Measurements from ENCODE around the gene EFHC1. TPM values are rescaled to one million over a fixed set of nuclear protein-coding genes. Genes with fewer than 3 reads are reported as not detected.

EFHC1 gene
- total RNA-seq, 1 experiment from 2014 or later = 44.0 TPM

- Histone ChIP-seq H3K4me1 (ENCODE audit: low read length) (peaks cover 46% of the 10 kb centered on the region), H3K9ac (ENCODE audit: low read length) (peak overlapping the region; percentile 61), H4K20me1 (ENCODE audit: insufficient read depth, low read depth, low read length) (no peaks in the 10 kb centered on the region), H3K79me2 (ENCODE audit: low read length) (peaks cover 53% of the 10 kb centered on the region), H2AFZ (ENCODE audit: low read length) (no peak overlapping the region), H3K27me3 (ENCODE audit: low read length) (no peaks in the 10 kb centered on the region), H3K9me2 (replicated peaks; ENCODE audit: insufficient read depth, low read length) (no peaks in the 10 kb centered on the region), H3K27ac (ENCODE audit: low read length) (peak overlapping the region; percentile 94), H3K4me2 (ENCODE audit: low read depth, low read length, poor library complexity, severe bottlenecking) (peak overlapping the region; percentile 72), H3K4me3 (ENCODE audit: low read length) (peak overlapping the region; percentile 49; the same call in 1 of the 2 replicates), H3K36me3 (ENCODE audit: insufficient read depth, low read length) (no peaks in the 10 kb centered on the region), H3K9me3 (ENCODE audit: low read length) (no peaks in the 10 kb centered on the region)
- DNase-seq = peak; percentile 67
Measured at GRCh38 chr6:52523378-52524142, 103.4 kb downstream of the EFHC1 start.

- Histone ChIP-seq H3K79me2 (ENCODE audit: low read length) (peaks cover 45% of the 10 kb centered on the region), H3K9ac (ENCODE audit: low read length) (peak overlapping the region; percentile 35), H2AFZ (ENCODE audit: low read length) (no peak overlapping the region), H3K36me3 (ENCODE audit: insufficient read depth, low read length) (no peaks in the 10 kb centered on the region), H3K4me3 (ENCODE audit: low read length) (peak overlapping the region; percentile 25; the same call in 1 of the 2 replicates), H3K27ac (ENCODE audit: low read length) (peak overlapping the region; percentile 94), H3K9me2 (replicated peaks; ENCODE audit: insufficient read depth, low read length) (no peaks in the 10 kb centered on the region), H3K9me3 (ENCODE audit: low read length) (no peaks in the 10 kb centered on the region), H3K4me1 (ENCODE audit: low read length) (peaks cover 46% of the 10 kb centered on the region), H3K27me3 (ENCODE audit: low read length) (no peaks in the 10 kb centered on the region), H3K4me2 (ENCODE audit: low read depth, low read length, poor library complexity, severe bottlenecking) (peak overlapping the region; percentile 72), H4K20me1 (ENCODE audit: insufficient read depth, low read depth, low read length) (no peaks in the 10 kb centered on the region)
- DNase-seq = no peak
Measured at GRCh38 chr6:52524918-52525317, 104.8 kb downstream of the EFHC1 start.

- H3K9me3 ChIP-seq (ENCODE audit: low read length) = no peaks in the 10 kb centered on the region
- no peaks in the 10 kb centered on the region for H4K20me1 ChIP-seq (ENCODE audit: insufficient read depth, low read depth, low read length)
- H3K9ac ChIP-seq (ENCODE audit: low read length) = no peak overlapping the region
- H3K27me3 ChIP-seq (ENCODE audit: low read length) = no peaks in the 10 kb centered on the region
- H2AFZ ChIP-seq (ENCODE audit: low read length) = no peak overlapping the region
- no peaks in the 10 kb centered on the region for H3K36me3 ChIP-seq (ENCODE audit: insufficient read depth, low read length)
- no peak overlapping the region for H3K4me2 ChIP-seq (ENCODE audit: low read depth, low read length, poor library complexity, severe bottlenecking)
- H3K9me2 ChIP-seq (replicated peaks; ENCODE audit: insufficient read depth, low read length) = no peaks in the 10 kb centered on the region
- peak overlapping the region; percentile 94 for H3K27ac ChIP-seq (ENCODE audit: low read length)
- DNase-seq = no peak
- no peak overlapping the region for H3K4me3 ChIP-seq (ENCODE audit: low read length)
- H3K4me1 ChIP-seq (ENCODE audit: low read length) = peaks cover 63% of the 10 kb centered on the region
- peaks cover 48% of the 10 kb centered on the region for H3K79me2 ChIP-seq (ENCODE audit: low read length)
Measured at GRCh38 chr6:52526634-52527033, 106.5 kb downstream of the EFHC1 start.

- no peak overlapping the region for H3K4me2 ChIP-seq (ENCODE audit: low read depth, low read length, poor library complexity, severe bottlenecking)
- no peaks in the 10 kb centered on the region for H3K9me2 ChIP-seq (replicated peaks; ENCODE audit: insufficient read depth, low read length)
Measured at GRCh38 chr6:52527436-52527835, 107.3 kb downstream of the EFHC1 start.

DNA sequence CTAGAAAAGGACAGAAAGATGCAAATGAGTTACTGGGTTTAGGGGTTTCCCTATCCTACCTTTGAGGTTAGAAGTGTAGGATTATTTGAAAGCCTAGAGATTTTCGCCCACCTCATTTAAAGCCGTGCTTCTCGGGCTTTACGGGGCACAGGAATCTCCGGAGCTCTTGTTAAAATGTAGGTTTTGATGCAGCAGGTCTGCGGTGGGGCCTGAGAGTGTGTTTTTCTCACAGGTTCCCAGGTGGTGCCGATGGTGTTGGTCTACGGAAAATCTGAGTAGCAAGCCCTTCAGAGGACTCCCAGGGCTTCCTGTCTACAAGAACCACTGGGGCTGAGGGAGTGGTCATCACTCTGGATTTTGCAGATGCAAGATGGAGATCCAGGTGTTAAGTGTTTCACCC is 109.2 kb downstream of the EFHC1 start:
- H3K9me3 ChIP-seq (ENCODE audit: low read length) = no peaks in the 10 kb centered on the region
- peak overlapping the region; percentile 37; the same call in 1 of the 2 replicates for H3K27ac ChIP-seq (ENCODE audit: low read length)
- no peaks in the 10 kb centered on the region for H3K9me2 ChIP-seq (replicated peaks; ENCODE audit: insufficient read depth, low read length)
- peaks cover 44% of the 10 kb centered on the region for H3K79me2 ChIP-seq (ENCODE audit: low read length)
- H4K20me1 ChIP-seq (ENCODE audit: insufficient read depth, low read depth, low read length) = no peaks in the 10 kb centered on the region
- no peaks in the 10 kb centered on the region for H3K36me3 ChIP-seq (ENCODE audit: insufficient read depth, low read length)
- no peak overlapping the region for H3K9ac ChIP-seq (ENCODE audit: low read length)
- H2AFZ ChIP-seq (ENCODE audit: low read length) = no peak overlapping the region
- H3K4me2 ChIP-seq (ENCODE audit: low read depth, low read length, poor library complexity, severe bottlenecking) = no peak overlapping the region
- no peaks in the 10 kb centered on the region for H3K27me3 ChIP-seq (ENCODE audit: low read length)
- no peak for DNase-seq
- H3K4me1 ChIP-seq (ENCODE audit: low read length) = peaks cover 58% of the 10 kb centered on the region
- H3K4me3 ChIP-seq (ENCODE audit: low read length) = no peak overlapping the region

More at GRCh38 chr6:52527436-52527835, 107.3 kb downstream of the EFHC1 start:
- Histone ChIP-seq H3K9ac (ENCODE audit: low read length) (no peak overlapping the region), H3K27ac (ENCODE audit: low read length) (no peak overlapping the region), H3K4me1 (ENCODE audit: low read length) (peaks cover 63% of the 10 kb centered on the region), H2AFZ (ENCODE audit: low read length) (no peak overlapping the region), H3K36me3 (ENCODE audit: insufficient read depth, low read length) (no peaks in the 10 kb centered on the region), H3K4me3 (ENCODE audit: low read length) (no peak overlapping the region), H3K79me2 (ENCODE audit: low read length) (peaks cover 46% of the 10 kb centered on the region), H4K20me1 (ENCODE audit: insufficient read depth, low read depth, low read length) (no peaks in the 10 kb centered on the region), H3K9me3 (ENCODE audit: low read length) (no peaks in the 10 kb centered on the region), H3K27me3 (ENCODE audit: low read length) (no peaks in the 10 kb centered on the region)
- no peak for DNase-seq

- peak overlapping the region; percentile 87 for H3K27ac ChIP-seq (ENCODE audit: low read length)
- no peaks in the 10 kb centered on the region for H3K27me3 ChIP-seq (ENCODE audit: low read length)
- H2AFZ ChIP-seq (ENCODE audit: low read length) = no peak overlapping the region
- no peak overlapping the region for H3K4me3 ChIP-seq (ENCODE audit: low read length)
- no peak overlapping the region for H3K4me2 ChIP-seq (ENCODE audit: low read depth, low read length, poor library complexity, severe bottlenecking)
- no peaks in the 10 kb centered on the region for H4K20me1 ChIP-seq (ENCODE audit: insufficient read depth, low read depth, low read length)
- H3K9me3 ChIP-seq (ENCODE audit: low read length) = no peaks in the 10 kb centered on the region
- H3K9ac ChIP-seq (ENCODE audit: low read length) = no peak overlapping the region; the same call in 1 of the 2 replicates
- H3K36me3 ChIP-seq (ENCODE audit: insufficient read depth, low read length) = no peaks in the 10 kb centered on the region
- peaks cover 39% of the 10 kb centered on the region for H3K79me2 ChIP-seq (ENCODE audit: low read length)
- no peaks in the 10 kb centered on the region for H3K9me2 ChIP-seq (replicated peaks; ENCODE audit: insufficient read depth, low read length)
- H3K4me1 ChIP-seq (ENCODE audit: low read length) = peaks cover 47% of the 10 kb centered on the region
- no peak for DNase-seq
Measured at GRCh38 chr6:52530351-52530750, 110.2 kb downstream of the EFHC1 start.

DNA sequence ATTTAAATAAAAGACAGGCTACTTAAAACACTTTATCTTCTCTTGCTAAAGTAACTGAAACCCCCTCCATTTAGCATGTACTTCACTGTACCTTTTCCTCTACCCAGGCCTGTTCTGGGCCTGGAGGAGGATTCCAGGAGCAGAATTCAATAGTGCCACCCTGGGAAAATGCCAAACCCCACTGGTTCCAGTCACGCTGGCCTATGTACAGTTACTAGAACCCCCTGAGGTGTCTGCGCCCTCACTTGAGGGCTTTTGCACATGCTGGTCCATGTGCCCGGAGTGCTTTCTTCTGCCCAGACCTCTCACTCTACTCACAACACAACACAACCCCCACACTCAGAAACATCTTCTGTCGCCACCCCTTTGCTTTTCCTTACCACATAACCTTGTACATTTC is 111.3 kb downstream of the EFHC1 start:
- Histone ChIP-seq H3K79me2 (ENCODE audit: low read length) (peaks cover 47% of the 10 kb centered on the region), H3K4me2 (ENCODE audit: low read depth, low read length, poor library complexity, severe bottlenecking) (peak overlapping the region; percentile 60), H3K9ac (ENCODE audit: low read length) (peak overlapping the region; percentile 37; the same call in 1 of the 2 replicates), H3K36me3 (ENCODE audit: insufficient read depth, low read length) (no peaks in the 10 kb centered on the region), H3K27ac (ENCODE audit: low read length) (peak overlapping the region; percentile 87), H3K9me2 (replicated peaks; ENCODE audit: insufficient read depth, low read length) (no peaks in the 10 kb centered on the region), H3K4me1 (ENCODE audit: low read length) (peaks cover 42% of the 10 kb centered on the region), H4K20me1 (ENCODE audit: insufficient read depth, low read depth, low read length) (no peaks in the 10 kb centered on the region), H3K9me3 (ENCODE audit: low read length) (no peaks in the 10 kb centered on the region), H3K4me3 (ENCODE audit: low read length) (peak overlapping the region; percentile 2; the same call in 1 of the 2 replicates), H2AFZ (ENCODE audit: low read length) (no peak overlapping the region), H3K27me3 (ENCODE audit: low read length) (no peaks in the 10 kb centered on the region)
- no peak for DNase-seq

DNA sequence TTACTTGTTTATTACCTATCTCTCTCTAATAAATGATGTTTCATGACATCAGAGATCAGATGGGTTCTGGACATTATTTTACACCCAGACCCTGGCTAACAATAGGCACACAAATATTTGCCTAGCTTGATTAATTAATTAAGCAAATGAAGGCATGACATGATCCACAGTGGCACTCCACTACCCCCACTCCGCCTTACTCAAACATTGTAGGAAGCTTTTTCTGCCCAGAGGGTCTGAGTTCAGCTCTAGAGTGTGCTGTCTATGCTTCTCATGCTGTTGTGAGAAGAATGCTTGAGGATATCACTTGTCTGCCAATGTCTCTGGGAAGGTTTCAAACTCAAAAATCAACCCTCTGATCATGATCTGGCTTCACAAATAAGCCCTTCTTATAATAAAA is 111.7 kb downstream of the EFHC1 start:
- Histone ChIP-seq H3K27ac (ENCODE audit: low read length) (peak overlapping the region; percentile 87), H3K9me2 (replicated peaks; ENCODE audit: insufficient read depth, low read length) (no peaks in the 10 kb centered on the region), H3K27me3 (ENCODE audit: low read length) (no peaks in the 10 kb centered on the region), H4K20me1 (ENCODE audit: insufficient read depth, low read depth, low read length) (no peaks in the 10 kb centered on the region), H2AFZ (ENCODE audit: low read length) (no peak overlapping the region), H3K79me2 (ENCODE audit: low read length) (peaks cover 49% of the 10 kb centered on the region), H3K9ac (ENCODE audit: low read length) (peak overlapping the region; percentile 46), H3K36me3 (ENCODE audit: insufficient read depth, low read length) (no peaks in the 10 kb centered on the region), H3K4me2 (ENCODE audit: low read depth, low read length, poor library complexity, severe bottlenecking) (peak overlapping the region; percentile 60), H3K4me1 (ENCODE audit: low read length) (peaks cover 46% of the 10 kb centered on the region), H3K9me3 (ENCODE audit: low read length) (no peaks in the 10 kb centered on the region), H3K4me3 (ENCODE audit: low read length) (peak overlapping the region; percentile 2; the same call in 1 of the 2 replicates)
- DNase-seq = peak; percentile 70
